Hepatocyte (in vitro differentiated cells): ENCODE measurements around the gene FOXL1. TPM values are rescaled to one million over a fixed set of nuclear protein-coding genes. Genes with fewer than 3 reads are reported as not detected.
A peak's percentile ranks its signal among the peaks of the same experiment; 100 is the strongest.

ENCODE experiments used
- DNase-seq: peaks from one replicate; pipeline ENCODE4 v3.0.0-alpha.2; 2016; ENCODE audit warnings: low spot score
- H2AFZ ChIP-seq: fragments of 200-600 bp; sonication (generic); 2 replicates; pipeline ENCODE4 v1.6.0; 2016; ENCODE audit warnings: antibody characterized with exemption, mild to moderate bottlenecking
- H3K27ac ChIP-seq: fragments of 200-600 bp; sonication (generic); 2 replicates; pipeline ENCODE4 v1.5.1; 2016; ENCODE audit warnings: mild to moderate bottlenecking
- H3K27me3 ChIP-seq: fragments of 200-600 bp; sonication (generic); 2 replicates; pipeline ENCODE4 v1.6.1; 2016
- H3K36me3 ChIP-seq: fragments of 200-600 bp; sonication (generic); replicated peaks from 2 replicates; pipeline ENCODE4 v1.5.1; 2016; ENCODE audit warnings: low read depth; ENCODE audit not compliant: insufficient read depth
- H3K4me1 ChIP-seq: fragments of 200-600 bp; sonication (generic); 2 replicates; pipeline ENCODE4 v1.5.1; 2016; ENCODE audit warnings: mild to moderate bottlenecking, moderate library complexity; ENCODE audit not compliant: insufficient read depth
- H3K4me2 ChIP-seq: fragments of 200-600 bp; sonication (generic); 2 replicates; pipeline ENCODE4 v1.6.0; 2016
- H3K4me3 ChIP-seq: fragments of 200-600 bp; sonication (generic); 2 replicates; pipeline ENCODE4 v1.5.1; 2016; ENCODE audit warnings: mild to moderate bottlenecking
- H3K79me2 ChIP-seq: fragments of 200-600 bp; sonication (generic); 2 replicates; pipeline ENCODE4 v1.6.0; 2017; ENCODE audit warnings: mild to moderate bottlenecking
- H3K9me2 ChIP-seq: fragments of 200-600 bp; sonication (generic); replicated peaks from 2 replicates; pipeline ENCODE4 v1.6.0; 2017; ENCODE audit warnings: mild to moderate bottlenecking; ENCODE audit not compliant: insufficient read depth
- H3K9me3 ChIP-seq: fragments of 200-600 bp; sonication (generic); 2 replicates; pipeline ENCODE4 v1.5.1; 2016; ENCODE audit warnings: low read depth, mild to moderate bottlenecking
- H4K20me1 ChIP-seq: fragments of 200-600 bp; sonication (generic); 2 replicates; pipeline ENCODE4 v1.6.0; 2016; ENCODE audit warnings: mild to moderate bottlenecking; ENCODE audit not compliant: insufficient read depth, poor library complexity, severe bottlenecking
- CTCF ChIP-seq: fragments of 200-600 bp; sonication (generic); IDR thresholded peaks from 2 replicates; pipeline ENCODE4 v1.5.1; 2016; ENCODE audit warnings: antibody characterized with exemption, mild to moderate bottlenecking; ENCODE audit not compliant: poor library complexity
- EZH2 ChIP-seq: fragments of 200-600 bp; sonication (generic); IDR thresholded peaks from 2 replicates; pipeline ENCODE4 v1.6.1; 2016; ENCODE audit warnings: antibody characterized with exemption, mild to moderate bottlenecking, borderline replicate concordance
- EZH2phosphoT487 ChIP-seq: fragments of 200-600 bp; sonication (generic); IDR thresholded peaks from one replicate; pipeline ENCODE4 v1.6.1; 2018; ENCODE audit warnings: antibody characterized with exemption, mild to moderate bottlenecking, low read depth, moderate library complexity; ENCODE audit not compliant: unreplicated experiment, severe bottlenecking
- WGBS: methylation state at CpG from one replicate; pipeline ENCODE4 v1.1.6; 2016; ENCODE audit warnings: low lambda C conversion rate; ENCODE audit errors: missing lambda C conversion rate; 5-methylcytosine and 5-hydroxymethylcytosine counted together
- polyA plus RNA-seq: library from polyadenylated mRNA; unstranded; fragments of >200 nt; fragmentation: Nextera tagmentation; extraction: Ambion mirVana; gene quantifications from 2 replicates; pipeline ENCODE4 v1.2.1, GENCODE V29; 2016
- total RNA-seq: library from RNA; depleted of rRNA; stranded (reverse); fragments of >200 nt; gene quantifications from 2 replicates; pipeline ENCODE4 v1.2.3, GENCODE V29; 2014

Gene FOXL1
- total and polyA plus RNA-seq, 2 experiments from 2014 or later, result 1.3 to 3.1 TPM

- DNase-seq, result no peak
- H3K9me3 ChIP-seq, result no peaks in the 10 kb centered on the region
- no peak overlapping the region for H3K4me3 ChIP-seq
- H2AFZ ChIP-seq, result no peak overlapping the region
- peaks cover 88% of the 10 kb centered on the region for H3K27me3 ChIP-seq
- WGBS, result 36% methylated on average over 13 of the region's 13 CpGs
- H3K4me1 ChIP-seq, result no peaks in the 10 kb centered on the region
- no peaks in the 10 kb centered on the region for H3K9me2 ChIP-seq
- H4K20me1 ChIP-seq, result no peaks in the 10 kb centered on the region
- H3K27ac ChIP-seq, result no peak overlapping the region
- H3K36me3 ChIP-seq, result no peaks in the 10 kb centered on the region
- H3K4me2 ChIP-seq, result no peak overlapping the region
- no peaks in the 10 kb centered on the region for H3K79me2 ChIP-seq
- no peak for TF ChIP-seq EZH2
- no peak for TF ChIP-seq CTCF
- no peak for TF ChIP-seq EZH2phosphoT487
Observed at GRCh38 chr16:86569701-86570447, 8.5 kb upstream of the FOXL1 start.

GRCh38 chr16:86570558-86571529 is 7.5 kb upstream of the FOXL1 start:
- no peaks in the 10 kb centered on the region for H3K79me2 ChIP-seq
- H3K27ac ChIP-seq, result no peak overlapping the region
- WGBS, result 44% methylated on average over 28 of the region's 28 CpGs
- no peak for TF ChIP-seq EZH2
- no peak for TF ChIP-seq CTCF
- no peak for TF ChIP-seq EZH2phosphoT487
- DNase-seq, result no peak
- no peaks in the 10 kb centered on the region for H3K36me3 ChIP-seq
- no peaks in the 10 kb centered on the region for H4K20me1 ChIP-seq
- H2AFZ ChIP-seq, result no peak overlapping the region
- H3K4me2 ChIP-seq, result peak overlapping the region; percentile 55
- peaks cover 85% of the 10 kb centered on the region for H3K27me3 ChIP-seq
- H3K4me1 ChIP-seq, result no peaks in the 10 kb centered on the region
- no peaks in the 10 kb centered on the region for H3K9me2 ChIP-seq
- no peaks in the 10 kb centered on the region for H3K9me3 ChIP-seq
- no peak overlapping the region for H3K4me3 ChIP-seq

GRCh38 chr16:86571530-86571915 is 6.8 kb upstream of the FOXL1 start:
- H3K9me2 ChIP-seq, result no peaks in the 10 kb centered on the region
- WGBS, result 66% methylated on average over 10 of the region's 10 CpGs
- DNase-seq, result no peak
- H3K9me3 ChIP-seq, result no peaks in the 10 kb centered on the region
- no peak overlapping the region for H3K27ac ChIP-seq
- H3K4me2 ChIP-seq, result no peak overlapping the region
- no peak for TF ChIP-seq EZH2
- TF ChIP-seq EZH2phosphoT487, result no peak
- no peak for TF ChIP-seq CTCF
- no peaks in the 10 kb centered on the region for H3K36me3 ChIP-seq
- no peak overlapping the region for H2AFZ ChIP-seq
- no peaks in the 10 kb centered on the region for H4K20me1 ChIP-seq
- H3K27me3 ChIP-seq, result peaks cover 85% of the 10 kb centered on the region
- H3K79me2 ChIP-seq, result no peaks in the 10 kb centered on the region
- peaks cover 3% of the 10 kb centered on the region for H3K4me1 ChIP-seq
- no peak overlapping the region for H3K4me3 ChIP-seq
